ENCODE data around the gene CD47.

CD47 gene

DNA sequence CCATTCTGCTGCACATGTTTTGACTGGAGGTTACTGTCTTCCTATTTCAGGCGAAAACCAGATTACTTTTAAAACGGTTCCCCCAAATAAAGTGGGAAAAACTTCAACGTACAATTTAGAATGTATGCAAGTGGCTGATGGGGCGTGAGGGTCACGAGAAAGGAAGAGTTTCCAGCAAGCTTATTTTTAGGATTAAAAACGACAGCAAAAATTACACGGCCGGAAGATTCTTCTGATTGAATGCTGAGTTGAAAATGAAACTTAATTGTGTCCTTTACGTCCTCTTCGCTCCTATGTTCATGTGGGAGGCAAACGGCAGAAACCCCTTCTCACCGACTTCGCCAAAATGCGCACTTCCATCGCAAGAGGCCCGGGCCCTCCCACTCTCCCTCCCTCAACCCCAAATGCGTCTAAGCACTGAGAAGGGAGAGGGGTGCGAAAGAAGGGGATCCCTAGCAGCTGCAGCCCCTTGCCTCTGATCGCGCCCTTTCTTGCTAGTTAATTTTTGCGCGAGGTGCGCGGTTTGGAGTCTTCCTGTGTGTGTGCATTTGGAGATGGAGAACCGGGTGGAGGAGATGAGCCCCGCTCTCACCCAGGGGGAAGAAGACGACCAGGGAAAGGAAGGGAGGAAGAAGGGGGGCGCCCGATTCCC is 656 bp downstream of the CD47 start:
- peak; percentile 30 to 62 for DNase-seq

DNA sequence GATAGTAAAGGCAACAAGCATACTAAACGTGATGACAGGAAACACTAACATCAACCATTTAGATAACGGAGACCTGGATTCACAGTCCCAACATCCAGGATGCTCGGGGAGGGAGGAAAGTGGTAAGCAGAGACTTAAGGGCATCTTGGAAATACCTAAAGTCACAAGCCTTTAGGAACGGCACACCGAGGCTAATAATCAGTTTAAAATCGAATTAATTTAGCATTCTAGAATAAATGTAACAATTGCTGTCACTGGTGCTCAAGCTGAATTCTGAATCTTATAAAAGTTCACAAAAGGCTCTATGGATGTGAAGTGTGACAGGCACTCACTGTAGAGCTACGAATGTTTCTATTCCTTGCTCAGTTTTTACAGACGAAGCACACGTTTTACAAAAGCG is 1.3 kb downstream of the CD47 start:
- DNase-seq, result no peak

GRCh38 chr3:108088697-108089096 is 2.1 kb downstream of the CD47 start:
- no peak for DNase-seq

DNA sequence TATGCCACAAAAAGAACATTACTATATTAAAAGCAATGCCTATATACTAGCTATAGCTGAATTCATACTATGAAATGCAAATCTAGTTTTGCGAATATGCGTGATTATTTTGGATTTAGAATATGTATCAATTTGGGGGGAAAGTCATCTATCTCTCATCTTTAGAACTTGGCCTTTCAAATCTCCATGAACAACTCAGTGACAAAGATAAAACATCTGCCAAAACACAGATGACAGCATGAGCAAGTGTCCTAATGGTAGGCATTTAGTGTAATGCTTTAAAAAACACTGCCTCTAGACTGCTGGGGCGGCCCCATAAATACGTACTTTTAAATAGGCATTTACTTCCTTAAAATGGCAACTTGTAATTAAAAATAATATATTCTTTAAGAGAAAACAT is 2.7 kb downstream of the CD47 start:
- DNase-seq, result no peak

GRCh38 chr3:108086653-108087052 is 4.2 kb downstream of the CD47 start:
- no peak for DNase-seq

- DNase-seq, result no peak
These were observed 5.0 kb downstream of the CD47 start for GRCh38 chr3:108085810-108086350.

DNA sequence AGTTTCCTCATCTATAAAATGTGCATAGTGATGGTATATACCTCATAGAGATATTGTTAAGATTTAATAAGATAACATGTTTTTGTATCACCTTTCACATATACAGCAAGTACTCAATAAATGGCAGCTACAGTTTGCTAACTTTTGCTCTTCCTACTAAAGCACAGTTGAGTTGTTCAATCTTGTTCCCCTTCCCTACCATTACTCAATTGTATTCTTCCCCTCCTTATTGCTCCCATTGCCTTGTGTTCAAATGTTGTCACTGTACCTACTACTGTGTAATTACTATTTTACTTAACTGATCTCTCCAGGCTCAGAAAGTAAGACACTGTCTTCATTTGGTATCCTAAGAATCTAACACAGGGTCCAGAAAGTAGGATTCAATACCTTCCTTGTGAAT is 5.5 kb downstream of the CD47 start:
- DNase-seq, result no peak

DNA sequence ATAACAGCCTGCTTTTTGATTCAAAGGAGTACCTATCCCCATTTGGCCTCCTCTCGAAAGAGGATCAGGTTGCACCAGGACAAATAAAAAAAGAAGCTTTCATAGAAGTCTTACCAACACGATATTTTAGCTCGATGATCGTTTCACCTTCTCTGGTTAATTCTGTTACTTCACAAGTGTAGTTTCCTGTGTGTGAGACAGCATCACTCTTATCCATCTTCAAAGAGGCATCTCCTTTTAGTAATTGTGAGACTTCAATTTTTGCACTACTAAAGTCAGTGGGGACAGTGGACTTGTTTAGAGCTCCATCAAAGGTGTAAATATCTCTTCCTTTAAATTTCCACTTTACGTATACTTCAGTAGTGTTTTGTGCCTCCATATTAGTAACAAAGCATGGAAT is 11.0 kb downstream of the CD47 start:
- no peak for DNase-seq

GRCh38 chr3:108079043-108079442 is 11.8 kb downstream of the CD47 start:
- no peak for DNase-seq

DNA sequence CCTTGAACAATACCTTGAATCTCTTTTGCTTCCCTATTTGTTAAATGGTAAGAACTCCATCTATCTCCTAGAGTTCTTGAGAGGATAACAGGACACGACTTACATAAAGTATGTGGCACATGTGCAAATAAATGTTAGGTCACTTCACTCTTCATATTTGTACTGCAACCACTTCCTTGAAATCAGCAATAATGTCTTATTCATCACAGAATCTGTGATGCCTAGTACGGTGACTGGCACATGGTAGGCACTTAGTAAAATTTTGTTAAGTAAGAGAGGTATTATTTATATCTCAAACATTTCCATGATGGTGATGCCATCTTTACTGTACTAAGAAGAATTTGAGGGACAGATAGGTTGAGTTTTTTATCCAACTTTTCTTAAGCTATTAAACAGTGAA is 14.3 kb downstream of the CD47 start:
- DNase-seq, result no peak

- no peak for DNase-seq
These were observed 16.9 kb downstream of the CD47 start for GRCh38 chr3:108073764-108074431.

DNA sequence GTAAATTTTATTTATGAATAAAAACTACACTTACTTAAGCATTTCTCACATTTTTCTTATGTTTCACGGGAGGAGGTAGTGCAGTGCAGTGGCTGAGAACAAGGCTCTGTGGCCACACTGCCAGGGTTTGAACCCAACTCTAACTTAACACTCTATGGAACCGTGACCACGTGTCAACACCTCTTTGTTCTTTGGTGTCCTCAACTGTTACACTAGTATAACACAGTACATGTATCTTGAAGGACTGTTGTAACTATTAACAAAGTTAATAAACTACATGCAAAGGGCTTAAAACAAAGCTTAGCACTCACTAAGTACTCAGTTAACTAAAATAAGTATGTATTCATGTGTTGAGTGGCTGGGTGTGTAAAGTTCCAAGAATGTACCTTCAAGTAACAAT is 19.5 kb downstream of the CD47 start:
- DNase-seq, result no peak

DNA sequence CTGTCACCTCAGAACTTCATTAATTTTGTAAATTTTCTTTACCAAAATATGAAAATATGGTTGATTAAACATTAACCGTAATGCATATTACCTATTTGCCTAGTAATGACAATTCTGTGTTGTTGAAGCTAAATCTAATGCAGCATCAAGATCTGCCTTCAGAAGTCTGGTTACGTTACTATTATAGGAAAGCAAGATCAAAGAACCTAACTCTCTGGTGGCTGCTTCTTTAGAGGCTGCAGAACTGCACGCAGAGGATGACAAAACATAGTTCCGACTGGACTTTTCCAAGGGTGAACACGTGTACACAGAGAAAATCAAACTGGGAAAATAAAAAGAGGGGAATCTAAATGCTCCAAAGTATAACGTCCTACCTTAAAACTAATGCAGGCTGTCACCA is 20.5 kb downstream of the CD47 start:
- no peak for DNase-seq

DNA sequence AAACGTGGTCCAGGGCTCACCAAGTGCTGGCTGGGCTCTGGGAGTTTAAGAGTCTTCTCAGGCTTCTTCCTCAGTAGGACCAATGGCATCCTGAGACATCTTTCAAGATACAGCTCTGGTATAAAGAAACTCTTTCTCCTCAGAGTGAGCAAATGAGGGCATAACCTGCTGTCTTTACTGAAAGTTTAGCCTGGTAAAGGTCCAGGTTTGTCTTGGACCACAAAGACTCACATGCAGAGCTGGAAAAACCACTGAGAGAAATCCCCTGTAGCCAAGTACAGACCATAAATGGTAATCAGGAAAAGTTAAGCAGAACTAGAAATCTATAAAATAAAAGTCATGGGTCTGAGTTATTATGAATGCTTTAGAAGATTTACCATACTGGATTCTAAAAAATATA is 23.1 kb downstream of the CD47 start:
- no peak for DNase-seq

- no peak for DNase-seq
These were observed 25.7 kb downstream of the CD47 start for GRCh38 chr3:108065096-108065495.

GRCh38 chr3:108064293-108064887 is 26.4 kb downstream of the CD47 start:
- DNase-seq, result no peak

DNA sequence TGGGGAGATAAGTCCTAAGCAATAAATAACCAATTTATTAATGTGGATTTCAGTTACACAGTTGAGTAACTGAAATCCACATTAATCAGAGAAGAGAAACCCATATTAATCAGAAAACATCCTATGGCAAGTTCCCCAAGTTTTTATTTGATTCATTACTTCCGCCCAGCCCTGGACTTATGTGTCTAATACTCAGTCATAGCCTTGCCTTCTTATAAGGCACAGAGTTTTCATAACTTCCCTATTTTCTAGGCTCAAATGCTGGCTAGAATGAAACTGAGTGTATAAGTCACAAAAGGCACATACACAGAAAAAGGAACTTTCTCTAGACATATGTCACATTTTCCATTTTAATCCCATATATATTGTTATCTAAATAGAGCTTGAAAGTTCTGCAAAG is 28.8 kb downstream of the CD47 start:
- DNase-seq, result no peak

DNA sequence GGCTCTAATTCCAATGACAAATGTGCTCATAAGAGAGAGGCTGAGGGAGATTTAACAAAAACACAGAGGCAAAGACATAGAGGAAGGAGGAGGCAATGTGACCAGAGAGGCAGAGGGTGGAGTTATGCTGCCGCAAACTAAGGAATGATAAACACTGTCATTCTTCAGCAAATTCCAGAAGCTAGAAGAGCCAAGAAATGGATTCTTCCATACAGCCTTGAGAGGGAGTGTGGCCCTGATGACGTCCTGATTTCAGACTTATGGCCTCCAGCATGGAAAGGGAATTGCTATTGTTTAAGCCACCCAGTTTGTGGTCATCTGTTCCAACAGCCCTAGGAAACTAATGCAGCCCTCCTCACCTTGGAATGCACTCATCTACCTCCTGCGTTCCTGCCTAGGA is 30.5 kb downstream of the CD47 start:
- DNase-seq, result no peak

- no peak for DNase-seq
These were observed 34.9 kb downstream of the CD47 start for GRCh38 chr3:108055931-108056330.

- DNase-seq, result no peak
These were observed 35.9 kb downstream of the CD47 start for GRCh38 chr3:108054935-108055334.

DNA sequence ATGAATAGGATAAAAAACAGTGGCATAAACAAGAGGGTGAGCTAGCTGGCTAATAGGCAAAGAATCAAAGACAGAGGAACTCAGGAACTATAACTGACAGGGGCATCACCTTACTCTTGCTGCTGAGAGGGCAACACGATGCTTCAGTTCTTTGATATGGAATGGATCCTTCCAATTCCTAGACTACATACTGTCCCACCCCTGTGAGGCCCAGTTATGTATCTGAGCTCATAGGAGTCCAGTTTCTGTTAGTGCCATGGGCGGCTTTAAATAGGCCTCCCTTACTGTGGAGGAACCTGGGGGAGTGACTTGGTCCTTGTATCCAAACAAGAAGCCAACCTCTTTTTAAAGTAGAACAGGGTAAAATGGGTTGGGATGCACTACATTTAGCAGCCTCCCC is 37.3 kb downstream of the CD47 start:
- DNase-seq, result no peak

DNA sequence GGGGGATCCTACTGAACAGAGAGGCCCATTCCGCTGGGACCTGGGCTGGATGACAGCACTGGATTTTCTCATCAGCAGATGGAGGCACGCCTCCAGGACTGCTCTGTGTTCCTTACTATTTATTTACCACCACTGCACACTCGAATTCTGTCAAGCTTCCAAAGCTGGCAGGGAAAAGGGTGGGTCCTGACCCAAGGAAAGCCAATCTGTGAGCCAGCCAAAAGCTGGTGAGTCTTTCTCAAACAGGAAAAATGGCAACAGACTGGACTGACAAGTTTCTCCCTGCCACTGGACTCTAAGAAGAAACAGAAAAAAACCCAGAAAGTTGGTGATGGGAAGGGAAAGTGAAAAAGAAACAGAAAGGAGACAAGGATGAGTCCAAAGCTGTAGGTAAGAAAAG is 37.8 kb downstream of the CD47 start:
- DNase-seq, result no peak

GRCh38 chr3:108051005-108051404 is 39.8 kb downstream of the CD47 start:
- DNase-seq, result no peak

DNA sequence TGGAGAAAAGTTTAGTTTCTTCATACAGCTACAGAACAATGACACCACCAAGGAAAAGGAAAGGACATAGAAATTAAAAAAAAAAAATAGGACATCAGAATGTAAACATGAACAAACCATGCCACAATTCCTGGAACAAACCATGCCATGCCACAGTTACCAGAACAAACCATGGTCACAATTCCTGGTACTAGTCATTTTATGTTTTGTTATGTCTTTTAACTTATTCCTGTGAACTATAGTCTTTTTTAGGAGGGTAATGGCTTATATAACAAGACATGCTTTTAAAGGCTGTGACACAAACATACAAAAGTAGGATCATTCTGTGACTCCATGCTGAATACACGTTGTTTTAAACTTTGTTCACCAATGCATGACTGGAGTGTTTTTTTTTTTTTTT is 42.8 kb downstream of the CD47 start:
- DNase-seq, result no peak

Data from NCI-H526 (cell line).